ENCODE data around the gene TSSK2.

GRCh38 chr22:19138217-19139000 is 7.3 kb downstream of the TSSK2 start:
- TF ChIP-seq POLR2AphosphoS5 (IDR thresholded peaks at IDR 0.05) (no peak), CTCF (IDR thresholded peaks at IDR 0.05) (no peak)
